Neuronal stem cell (in vitro differentiated cells): ENCODE measurements around the gene QPRT.
A peak's percentile ranks its signal among the peaks of the same experiment; 100 is the strongest.

ENCODE experiments used
- DNase-seq: peaks from one replicate; pipeline ENCODE4 v3.0.0-alpha.2; 2013; ENCODE audit warnings: low spot score
- H2AFZ ChIP-seq: one replicate; pipeline ENCODE4 v1.6.1; 2013; ENCODE audit warnings: mild to moderate bottlenecking, low read length, inconsistent platforms
- H2AK5ac ChIP-seq: 2 replicates; pipeline ENCODE4 v1.6.1; 2013; ENCODE audit warnings: low read depth, mild to moderate bottlenecking, inconsistent platforms, low read length, moderate library complexity, mixed read lengths
- H2BK120ac ChIP-seq: 2 replicates; pipeline ENCODE4 v1.6.1; 2013; ENCODE audit warnings: low read depth, mild to moderate bottlenecking, inconsistent platforms, low read length, moderate library complexity, mixed read lengths
- H2BK12ac ChIP-seq: one replicate; pipeline ENCODE4 v1.6.1; 2013; ENCODE audit warnings: low read length, inconsistent platforms
- H2BK15ac ChIP-seq: 2 replicates; pipeline ENCODE4 v1.6.1; 2013; ENCODE audit warnings: mild to moderate bottlenecking, low read length, inconsistent platforms, mixed read lengths
- H2BK5ac ChIP-seq: one replicate; pipeline ENCODE4 v1.6.1; 2013; ENCODE audit warnings: inconsistent platforms, mild to moderate bottlenecking, low read length, moderate library complexity
- H3K14ac ChIP-seq: one replicate; pipeline ENCODE4 v1.6.1; 2013; ENCODE audit warnings: low read length, inconsistent platforms
- H3K18ac ChIP-seq: 2 replicates; pipeline ENCODE4 v1.6.1; 2013; ENCODE audit warnings: low read length, inconsistent platforms
- H3K23ac ChIP-seq: 2 replicates; pipeline ENCODE4 v1.6.1; 2013; ENCODE audit warnings: low read depth, mild to moderate bottlenecking, mixed read lengths, low read length, inconsistent platforms; ENCODE audit not compliant: poor library complexity
- H3K27ac ChIP-seq: replicated peaks from 3 replicates; pipeline ENCODE4 v1.5.1; 2013; ENCODE audit warnings: low read length, inconsistent platforms
- H3K27me3 ChIP-seq, 3 experiments: 2 replicates each; pipeline ENCODE4 v1.6.1; 2013; ENCODE audit warnings: low read length in 3 of 3, mild to moderate bottlenecking in 2 of 3, inconsistent platforms in 1 of 3, low read depth in 1 of 3, mixed read lengths in 1 of 3, moderate library complexity in 1 of 3; ENCODE audit not compliant: control insufficient read depth in 3 of 3, insufficient read depth in 3 of 3
- H3K36me3 ChIP-seq, 2 donors: replicated peaks in 1 of 2; 2 replicates each; pipeline ENCODE4 v1.6.1; 2013; ENCODE audit warnings: low read length in 2 of 2; ENCODE audit not compliant: control insufficient read depth in 2 of 2, insufficient read depth in 2 of 2
- H3K4ac ChIP-seq: 2 replicates; pipeline ENCODE4 v1.6.1; 2013; ENCODE audit warnings: inconsistent platforms, mild to moderate bottlenecking, low read length, moderate library complexity
- H3K4me1 ChIP-seq, 2 donors: 1 replicate in 1 of 2; 2 replicates in 1 of 2; pipeline ENCODE4 v1.6.1; 2013; ENCODE audit warnings: low read length in 2 of 2, low read depth in 1 of 2; ENCODE audit not compliant: control insufficient read depth in 2 of 2, insufficient read depth in 1 of 2
- H3K4me2 ChIP-seq: one replicate; pipeline ENCODE4 v1.6.1; 2013; ENCODE audit warnings: mild to moderate bottlenecking, low read length, inconsistent platforms; ENCODE audit not compliant: insufficient read depth, poor library complexity, severe bottlenecking
- H3K4me3 ChIP-seq, 2 donors: 2 replicates each; pipeline ENCODE4 v1.5.1; 2013; ENCODE audit warnings: low read length in 2 of 2, mild to moderate bottlenecking in 2 of 2, inconsistent platforms in 1 of 2, moderate library complexity in 1 of 2
- H3K79me1 ChIP-seq: one replicate; pipeline ENCODE4 v1.6.1; 2013; ENCODE audit warnings: low read depth, mild to moderate bottlenecking, inconsistent platforms, low read length, moderate library complexity
- H3K9ac ChIP-seq: one replicate; pipeline ENCODE4 v1.6.1; 2013; ENCODE audit warnings: mild to moderate bottlenecking, low read depth, low read length, inconsistent platforms; ENCODE audit not compliant: poor library complexity
- H3K9me3 ChIP-seq, 2 donors: replicated peaks in 1 of 2; 2 replicates each; pipeline versions ENCODE3 to v1.6.1; 2013; ENCODE audit warnings: low read length in 2 of 2, mild to moderate bottlenecking in 2 of 2, inconsistent platforms in 1 of 2, low read depth in 1 of 2, mixed read lengths in 1 of 2, moderate library complexity in 1 of 2; ENCODE audit not compliant: control insufficient read depth in 2 of 2, insufficient read depth in 1 of 2
- H4K8ac ChIP-seq: one replicate; pipeline ENCODE4 v1.6.1; 2013; ENCODE audit warnings: low read depth, mild to moderate bottlenecking, inconsistent platforms, low read length, moderate library complexity
- H4K91ac ChIP-seq: one replicate; pipeline ENCODE4 v1.6.1; 2013; ENCODE audit warnings: low read length, low read depth, mild to moderate bottlenecking, inconsistent platforms; ENCODE audit not compliant: poor library complexity
- WGBS, 2 donors: extraction: QIAGEN DNeasy Blood & Tissue Kit; methylation state at CpG; one replicate each; pipeline ENCODE4 v1.1.7; 2013; ENCODE audit warnings: missing lambda C conversion rate in 2 of 2, mixed read lengths in 1 of 2; ENCODE audit not compliant: insufficient read length in 2 of 2, insufficient replicate concordance in 1 of 2; ENCODE audit errors: extremely low coverage in 2 of 2; 5-methylcytosine and 5-hydroxymethylcytosine counted together

Gene QPRT

DNA sequence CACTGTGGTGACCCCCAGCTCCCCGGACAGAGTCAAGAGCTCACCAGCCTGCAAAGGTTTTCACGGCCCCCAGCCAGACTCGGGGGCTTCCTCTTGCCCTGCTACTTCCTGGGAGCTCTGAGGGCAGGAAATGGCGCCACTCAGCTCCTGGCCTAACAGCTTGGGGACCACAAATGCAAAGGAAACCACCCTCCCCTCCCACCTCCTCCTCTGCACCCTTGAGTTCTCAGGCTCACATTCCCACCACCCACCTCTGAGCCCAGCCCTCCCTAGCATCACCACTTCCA is 16.3 kb upstream of the QPRT start:
- no peak overlapping the region for H4K91ac ChIP-seq
- no peaks in the 10 kb centered on the region for H3K27me3 ChIP-seq
- H3K4ac ChIP-seq: no peak overlapping the region
- WGBS, 2 donors: no CpG with 5 or more reads among the region's 4 CpGs
- H2AK5ac ChIP-seq: peak overlapping the region; percentile 81
- H3K79me1 ChIP-seq: peaks cover 3% of the 10 kb centered on the region
- H3K9ac ChIP-seq: no peak overlapping the region
- DNase-seq: no peak
- no peak overlapping the region for H3K4me2 ChIP-seq
- no peaks in the 10 kb centered on the region for H3K9me3 ChIP-seq
- H2BK5ac ChIP-seq: no peak overlapping the region
- H3K14ac ChIP-seq: no peak overlapping the region
- H3K4me3 ChIP-seq: no peak overlapping the region
- peak overlapping the region; percentile 55 for H2AFZ ChIP-seq
- H2BK15ac ChIP-seq: peak overlapping the region; percentile 75
- H3K18ac ChIP-seq: no peak overlapping the region
- no peak overlapping the region for H4K8ac ChIP-seq
- no peak overlapping the region for H3K27ac ChIP-seq
- H3K4me1 ChIP-seq: peaks cover 11 to 28% of the 10 kb centered on the region in 2 donors
- no peak overlapping the region for H2BK120ac ChIP-seq
- H3K36me3 ChIP-seq: no peaks in the 10 kb centered on the region
- no peak overlapping the region for H3K23ac ChIP-seq
- H2BK12ac ChIP-seq: no peak overlapping the region

DNA sequence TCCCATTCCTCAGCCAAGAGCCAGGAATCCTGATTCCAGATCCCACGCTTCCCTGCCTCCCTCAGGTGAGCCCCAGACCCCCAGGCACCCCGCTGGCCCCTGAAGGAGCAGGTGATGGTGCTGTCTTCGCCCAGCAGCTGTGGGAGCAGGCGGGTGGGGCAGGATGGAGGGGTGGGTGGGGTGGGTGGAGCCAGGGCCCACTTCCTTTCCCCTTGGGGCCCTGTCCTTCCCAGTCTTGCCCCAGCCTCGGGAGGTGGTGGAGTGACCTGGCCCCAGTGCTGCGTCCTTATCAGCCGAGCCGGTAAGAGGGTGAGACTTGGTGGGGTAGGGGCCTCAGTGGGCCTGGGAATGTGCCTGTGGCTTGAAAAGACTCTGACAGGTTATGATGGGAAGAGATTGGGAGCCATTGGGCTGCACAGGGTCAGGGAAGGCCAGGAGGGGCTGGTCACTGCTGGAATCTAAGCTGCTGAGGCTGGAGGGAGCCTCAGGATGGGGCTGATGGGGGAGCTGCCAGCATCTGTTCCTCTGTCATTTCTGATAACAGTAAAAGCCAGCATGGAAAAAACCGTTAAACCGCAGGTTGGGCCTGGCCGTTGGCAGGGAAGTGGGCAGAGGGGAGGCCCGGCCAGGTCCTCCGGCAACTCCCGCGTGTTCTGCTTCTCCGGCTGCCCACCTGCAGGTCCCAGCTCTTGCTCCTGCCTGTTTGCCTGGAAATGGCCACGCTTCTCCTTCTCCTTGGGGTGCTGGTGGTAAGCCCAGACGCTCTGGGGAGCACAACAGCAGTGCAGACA is 15.8 kb upstream of the QPRT start, which contains the start of gene SPN:
TSS of gene SPN (plus strand) at position 232 of the 791 bp plus-strand sequence. CDS start at position 714, 482 bp downstream.
- H2BK15ac ChIP-seq: peak within 1 kb of the TSS; percentile 75
- no CpG with 5 or more reads among the region's 18 CpGs for WGBS, 2 donors
- H3K9ac ChIP-seq: no peak within 1 kb of the TSS
- H4K8ac ChIP-seq: no peak within 1 kb of the TSS
- H3K9me3 ChIP-seq: no peaks in the 10 kb centered on the region
- peak within 1 kb of the TSS; percentile 81 for H2AK5ac ChIP-seq
- peaks cover 3% of the 10 kb centered on the region for H3K79me1 ChIP-seq
- peak within 1 kb of the TSS; percentile 55 for H2AFZ ChIP-seq
- no peak within 1 kb of the TSS for H3K14ac ChIP-seq
- H2BK5ac ChIP-seq: no peak within 1 kb of the TSS
- H3K23ac ChIP-seq: no peak within 1 kb of the TSS
- no peak within 1 kb of the TSS for H4K91ac ChIP-seq
- no peak within 1 kb of the TSS for H3K4ac ChIP-seq
- H3K4me1 ChIP-seq: peaks cover 13 to 31% of the 10 kb centered on the region in 2 donors
- no peak within 1 kb of the TSS for H2BK120ac ChIP-seq
- no peak within 1 kb of the TSS for H3K4me2 ChIP-seq
- H3K36me3 ChIP-seq: no peaks in the 10 kb centered on the region
- H3K27me3 ChIP-seq: no peaks in the 10 kb centered on the region
- H2BK12ac ChIP-seq: no peak within 1 kb of the TSS
- H3K27ac ChIP-seq: no peak within 1 kb of the TSS
- no peak for DNase-seq
- no peak within 1 kb of the TSS for H3K4me3 ChIP-seq
- peak within 1 kb of the TSS; percentile 64 for H3K18ac ChIP-seq

DNA sequence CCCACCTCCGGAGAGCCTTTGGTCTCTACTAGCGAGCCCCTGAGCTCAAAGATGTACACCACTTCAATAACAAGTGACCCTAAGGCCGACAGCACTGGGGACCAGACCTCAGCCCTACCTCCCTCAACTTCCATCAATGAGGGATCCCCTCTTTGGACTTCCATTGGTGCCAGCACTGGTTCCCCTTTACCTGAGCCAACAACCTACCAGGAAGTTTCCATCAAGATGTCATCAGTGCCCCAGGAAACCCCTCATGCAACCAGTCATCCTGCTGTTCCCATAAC is 15.2 kb upstream of the QPRT start:
- no peak overlapping the region for H3K4ac ChIP-seq
- no peak overlapping the region for H2BK5ac ChIP-seq
- no peaks in the 10 kb centered on the region for H3K36me3 ChIP-seq
- no peak overlapping the region for H3K9ac ChIP-seq
- peaks cover 3% of the 10 kb centered on the region for H3K79me1 ChIP-seq
- no peaks in the 10 kb centered on the region for H3K9me3 ChIP-seq
- H3K23ac ChIP-seq: no peak overlapping the region
- H3K4me3 ChIP-seq: no peak overlapping the region
- no peaks in the 10 kb centered on the region for H3K27me3 ChIP-seq
- H3K14ac ChIP-seq: no peak overlapping the region
- no peak overlapping the region for H4K8ac ChIP-seq
- peak overlapping the region; percentile 63 for H2AK5ac ChIP-seq
- H2BK12ac ChIP-seq: no peak overlapping the region
- peaks cover 13 to 31% of the 10 kb centered on the region in 2 donors for H3K4me1 ChIP-seq
- no peak overlapping the region for H3K27ac ChIP-seq
- DNase-seq: no peak
- no peak overlapping the region for H4K91ac ChIP-seq
- no peak overlapping the region for H2BK15ac ChIP-seq
- no peak overlapping the region for H2BK120ac ChIP-seq
- peak overlapping the region; percentile 40 for H2AFZ ChIP-seq
- H3K4me2 ChIP-seq: no peak overlapping the region
- H3K18ac ChIP-seq: peak overlapping the region; percentile 45
- no CpG with 5 or more reads among the region's 3 CpGs for WGBS, 2 donors

DNA sequence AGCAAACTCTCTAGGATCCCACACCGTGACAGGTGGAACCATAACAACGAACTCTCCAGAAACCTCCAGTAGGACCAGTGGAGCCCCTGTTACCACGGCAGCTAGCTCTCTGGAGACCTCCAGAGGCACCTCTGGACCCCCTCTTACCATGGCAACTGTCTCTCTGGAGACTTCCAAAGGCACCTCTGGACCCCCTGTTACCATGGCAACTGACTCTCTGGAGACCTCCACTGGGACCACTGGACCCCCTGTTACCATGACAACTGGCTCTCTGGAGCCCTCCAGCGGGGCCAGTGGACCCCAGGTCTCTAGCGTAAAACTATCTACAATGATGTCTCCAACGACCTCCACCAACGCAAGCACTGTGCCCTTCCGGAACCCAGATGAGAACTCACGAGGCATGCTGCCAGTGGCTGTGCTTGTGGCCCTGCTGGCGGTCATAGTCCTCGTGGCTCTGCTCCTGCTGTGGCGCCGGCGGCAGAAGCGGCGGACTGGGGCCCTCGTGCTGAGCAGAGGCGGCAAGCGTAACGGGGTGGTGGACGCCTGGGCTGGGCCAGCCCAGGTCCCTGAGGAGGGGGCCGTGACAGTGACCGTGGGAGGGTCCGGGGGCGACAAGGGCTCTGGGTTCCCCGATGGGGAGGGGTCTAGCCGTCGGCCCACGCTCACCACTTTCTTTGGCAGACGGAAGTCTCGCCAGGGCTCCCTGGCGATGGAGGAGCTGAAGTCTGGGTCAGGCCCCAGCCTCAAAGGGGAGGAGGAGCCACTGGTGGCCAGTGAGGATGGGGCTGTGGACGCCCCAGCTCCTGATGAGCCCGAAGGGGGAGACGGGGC is 14.7 kb upstream of the QPRT start:
- Histone ChIP-seq H3K9me3 (no peaks in the 10 kb centered on the region), H3K79me1 (peaks cover 3% of the 10 kb centered on the region), H3K4me3 (no peak overlapping the region), H4K91ac (no peak overlapping the region), H3K27me3 (no peaks in the 10 kb centered on the region), H2AK5ac (peak overlapping the region; percentile 94), H3K4ac (no peak overlapping the region), H3K14ac (no peak overlapping the region), H3K4me1 (peaks cover 13 to 31% of the 10 kb centered on the region in 2 donors), H2BK5ac (peak overlapping the region; percentile 53), H3K9ac (no peak overlapping the region), H3K36me3 (no peaks in the 10 kb centered on the region), H3K18ac (peak overlapping the region; percentile 77), H2BK120ac (peak overlapping the region; percentile 61), H2BK15ac (peak overlapping the region; percentile 62), H2BK12ac (peak overlapping the region; percentile 60), H4K8ac (peak overlapping the region; percentile 87), H3K23ac (peak overlapping the region; percentile 89), H2AFZ (no peak overlapping the region), H3K27ac (no peak overlapping the region), H3K4me2 (no peak overlapping the region)
- no peak for DNase-seq
- WGBS, 2 donors: no CpG with 5 or more reads among the region's 35 CpGs
